Uterus (tissue), 2 donors: ENCODE results near the gene TBL1X.

Source experiments
- CTCF ChIP-seq, 4 experiments: fragments of 200-600 bp in 2 of 4; fragments of 450-650 bp in 2 of 4; sonication (generic) in 2 of 4; IDR thresholded peaks; one replicate each; pipeline ENCODE4 v1.5.1; 2016 to 2019; ENCODE audit warnings: antibody characterized with exemption in 4 of 4, mild to moderate bottlenecking in 2 of 4, moderate library complexity in 1 of 4
- POLR2A ChIP-seq, 2 donors: fragments of 450-650 bp; IDR thresholded peaks; one replicate each; pipeline ENCODE4 v1.6.1; 2016; ENCODE audit warnings: antibody characterized with exemption in 2 of 2, mild to moderate bottlenecking in 1 of 2, moderate library complexity in 1 of 2

GRCh38 chrX:9486786-9487387 lies 22.0 kb downstream of the TBL1X start:
- TF ChIP-seq CTCF (IDR thresholded peaks at IDR 0.05) (no peak), POLR2A (IDR thresholded peaks at IDR 0.05) (no peak)
